Fibroblast of upper back skin (primary cell): ENCODE data around the gene SLIT3.

ENCODE experiments used
- DNase-seq: peaks from one replicate; pipeline ENCODE4 v3.0.0-alpha.2; 2013

SLIT3 gene

DNA sequence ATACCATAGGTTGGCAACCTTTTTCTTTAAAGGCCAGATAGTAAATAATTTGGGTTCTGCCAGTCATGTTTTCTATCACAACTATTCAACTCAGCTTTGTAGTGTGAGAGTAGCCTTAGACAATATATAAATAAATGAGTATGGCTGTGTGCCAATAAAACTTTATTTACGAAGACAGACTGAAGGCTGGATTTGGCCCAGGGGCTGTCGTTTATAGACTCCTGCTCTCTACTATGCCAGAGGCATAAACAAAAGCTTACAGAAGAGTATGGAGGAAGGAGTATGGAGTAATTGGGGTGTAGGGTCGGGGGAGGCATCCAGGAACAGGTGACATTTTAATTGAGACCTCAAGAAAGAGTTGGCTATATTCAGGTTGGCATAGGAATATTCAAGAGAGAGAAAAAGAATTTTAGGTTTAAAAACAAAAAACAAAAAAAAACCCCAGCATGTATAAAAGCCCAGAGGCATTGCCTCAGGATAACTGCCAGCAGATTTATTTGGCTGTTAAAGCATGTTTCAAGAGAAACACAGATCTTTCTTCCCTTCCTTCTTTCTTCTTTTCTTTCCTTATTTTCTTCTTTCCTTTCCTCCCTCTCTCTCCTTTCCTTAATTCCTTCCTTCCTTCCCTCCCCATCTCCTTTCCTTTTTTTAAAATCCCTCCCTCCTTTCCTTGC lies 39.9 kb downstream of the SLIT3 start:
- no peak for DNase-seq

GRCh38 chr5:169258372-169259000 lies 42.5 kb downstream of the SLIT3 start:
- DNase-seq = peak; percentile 78

DNA sequence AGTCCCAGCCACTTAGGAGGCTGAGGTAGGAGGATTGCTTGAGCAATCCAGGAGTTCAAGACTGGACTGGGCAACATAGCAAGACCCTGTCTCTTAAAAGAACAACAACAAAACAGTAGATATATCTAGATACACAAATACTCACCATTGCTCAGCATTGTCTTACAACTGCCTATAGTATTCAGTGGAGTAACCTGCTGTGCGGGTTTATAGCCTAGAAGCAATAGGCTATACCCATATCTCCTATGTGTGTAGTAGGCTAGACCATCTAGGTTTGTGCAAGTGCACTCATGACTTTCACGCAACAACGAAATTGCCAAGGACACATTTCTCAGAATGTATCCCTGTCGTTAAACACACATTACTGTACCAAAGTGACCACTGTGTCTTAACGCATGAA lies 44.7 kb downstream of the SLIT3 start:
- DNase-seq = no peak

- no peak for DNase-seq
Observed at GRCh38 chr5:169253071-169253470, 47.9 kb downstream of the SLIT3 start.

- peak; percentile 74 for DNase-seq
Observed at GRCh38 chr5:169251333-169252084, 49.4 kb downstream of the SLIT3 start.

DNA sequence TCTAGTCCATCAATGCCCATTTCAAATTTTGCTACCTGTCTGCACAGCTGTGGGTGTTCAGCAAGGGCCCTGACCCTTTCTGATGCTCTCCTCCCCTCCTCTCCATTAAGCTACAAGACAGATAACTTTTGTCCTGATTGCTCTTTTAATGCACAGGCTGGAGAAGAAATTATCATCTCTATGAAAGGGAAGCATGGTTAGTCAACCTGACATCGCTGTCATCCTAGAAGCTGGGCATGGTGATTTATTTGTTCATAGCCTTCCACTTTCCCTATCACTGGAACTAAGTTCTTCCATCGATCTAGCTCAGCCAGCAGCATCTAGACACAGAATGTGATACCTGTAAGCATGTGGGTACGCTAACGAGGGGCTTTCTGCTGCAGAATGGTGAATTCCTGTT lies 50.1 kb downstream of the SLIT3 start:
- no peak for DNase-seq

DNA sequence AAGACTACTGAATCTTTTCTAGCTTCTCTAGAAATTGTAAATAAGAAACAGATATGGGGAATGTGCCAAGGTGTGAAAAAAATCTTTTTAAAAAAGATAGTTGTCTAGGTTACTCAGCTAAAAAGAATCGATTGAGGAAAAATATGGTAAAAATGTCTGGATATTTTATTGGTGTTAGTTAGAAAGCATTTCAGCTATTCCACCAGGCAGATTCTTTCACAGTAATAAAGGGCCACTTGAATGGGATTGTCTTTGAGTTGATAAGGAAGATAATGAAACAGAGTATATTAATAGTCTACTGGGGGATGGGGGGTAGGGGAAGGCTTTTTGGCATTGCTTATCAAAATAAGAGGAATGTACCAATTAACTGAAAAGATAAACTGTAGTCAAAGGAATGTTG lies 51.9 kb downstream of the SLIT3 start:
- DNase-seq = peak; percentile 69

DNA sequence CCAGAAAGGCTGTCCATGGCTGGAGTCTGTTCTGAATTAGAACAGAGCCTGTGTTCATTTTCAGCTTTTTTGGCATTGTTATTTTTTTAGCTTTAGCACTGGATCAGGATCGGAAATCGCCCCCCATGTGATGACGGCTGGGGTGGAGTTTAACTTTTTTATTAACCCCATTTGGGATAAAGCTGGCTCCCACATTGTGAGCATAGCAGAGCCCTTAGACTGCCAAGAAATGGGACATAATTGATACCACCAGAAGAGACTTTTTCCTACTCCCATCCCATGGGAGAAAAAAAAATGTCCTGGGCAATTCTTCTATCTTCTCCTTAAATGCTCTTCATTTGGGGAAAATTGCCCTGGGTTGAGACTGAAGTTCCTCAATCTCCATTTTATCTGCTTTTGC lies 52.4 kb downstream of the SLIT3 start:
- peak; percentile 87 for DNase-seq

DNA sequence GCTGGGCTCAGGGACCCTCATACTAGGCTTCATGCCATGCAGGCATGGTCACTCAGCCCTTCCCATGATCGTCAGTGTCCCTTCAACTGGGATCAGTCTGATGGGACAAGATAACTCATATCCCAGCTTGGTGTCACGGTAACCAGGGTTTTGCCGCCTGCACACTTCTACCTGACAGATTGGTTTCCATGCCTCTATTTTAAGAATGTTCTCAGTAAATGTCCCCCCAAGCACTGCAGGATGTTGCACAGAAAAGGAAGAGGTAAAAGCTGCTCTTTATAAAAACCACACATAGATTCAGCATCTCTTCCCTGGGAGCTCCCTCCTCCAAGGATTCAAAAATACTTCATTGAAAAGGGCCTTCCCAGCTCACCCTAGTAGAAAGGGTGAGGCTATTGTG lies 56.1 kb downstream of the SLIT3 start:
- no peak for DNase-seq

GRCh38 chr5:169243651-169244422 lies 57.1 kb downstream of the SLIT3 start:
- DNase-seq = no peak

DNA sequence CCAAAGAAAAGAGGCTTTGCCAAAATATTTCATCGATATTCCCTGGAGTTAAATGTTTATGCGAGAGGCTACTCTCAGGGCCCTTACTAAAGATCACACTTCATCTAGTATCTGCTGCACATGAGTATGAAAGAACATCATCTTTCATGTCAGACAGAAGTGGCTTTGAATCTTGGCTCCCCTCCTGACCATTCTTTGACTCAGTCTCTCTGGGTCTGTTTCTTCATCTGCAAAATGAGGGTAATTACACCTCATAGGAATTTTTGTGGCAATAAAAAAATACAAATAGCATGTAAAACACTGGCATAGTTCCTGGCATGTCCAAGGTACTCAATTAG lies 58.1 kb downstream of the SLIT3 start:
- no peak for DNase-seq

DNA sequence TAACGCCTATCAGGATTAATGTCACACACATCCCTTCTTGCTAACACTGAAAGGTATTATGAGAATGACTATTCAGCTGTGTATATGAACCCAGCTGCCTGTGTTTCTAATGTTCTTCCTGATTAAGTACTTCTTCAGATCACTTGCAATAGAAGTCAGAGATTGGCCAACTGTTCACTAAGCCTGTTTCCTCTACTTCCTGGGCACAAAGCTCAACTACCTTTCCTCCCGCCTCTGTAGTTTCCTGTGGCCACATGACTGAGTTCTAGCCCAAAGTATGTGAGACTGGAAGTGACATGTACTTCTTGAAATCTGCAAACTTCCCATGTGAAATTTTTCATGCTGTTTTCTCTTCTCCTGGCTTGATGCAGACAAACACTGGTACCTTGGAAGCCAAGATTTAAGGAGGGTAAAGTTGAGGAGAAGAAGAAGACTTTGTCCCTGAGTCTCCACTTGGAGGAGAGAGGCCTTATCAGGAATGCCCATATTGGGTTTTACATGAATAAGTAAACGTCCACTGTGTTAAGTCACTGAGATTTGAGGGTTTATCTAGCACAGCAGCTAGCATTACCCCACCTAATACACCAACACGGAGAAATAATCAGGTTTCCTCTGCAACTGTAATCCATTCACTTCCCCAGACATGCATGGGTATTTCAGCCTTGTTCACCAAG lies 58.6 kb downstream of the SLIT3 start:
- DNase-seq = no peak

- DNase-seq = peak; percentile 84
Observed at GRCh38 chr5:169229342-169229892, 71.5 kb downstream of the SLIT3 start.

GRCh38 chr5:169226895-169227294 lies 74.0 kb downstream of the SLIT3 start:
- DNase-seq = no peak

DNA sequence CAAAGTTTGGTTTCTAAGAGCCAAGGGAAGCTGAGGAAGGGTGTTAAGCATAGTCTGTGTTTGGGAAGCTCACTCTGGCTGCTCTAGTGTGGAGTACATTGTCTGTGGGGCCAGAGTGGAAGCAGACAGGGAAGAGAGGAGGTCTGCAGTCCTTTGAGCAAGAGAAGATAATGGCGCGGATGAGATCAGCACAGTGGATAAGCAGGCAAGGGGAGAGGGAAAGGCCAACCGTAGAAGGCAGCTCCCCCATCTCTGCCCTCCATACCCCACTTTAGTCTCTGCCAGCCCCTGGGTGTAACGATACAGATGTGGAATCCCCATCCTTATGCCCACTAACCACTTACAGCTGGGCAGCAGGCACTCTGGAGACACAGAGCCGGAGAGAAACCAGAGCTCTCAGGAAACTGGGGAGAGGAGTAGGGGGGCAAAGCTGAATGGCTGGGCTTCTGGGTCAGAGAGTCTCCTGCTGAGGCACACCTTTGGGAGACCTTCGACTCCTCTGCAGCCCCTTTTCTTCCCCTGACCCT lies 75.0 kb downstream of the SLIT3 start:
- DNase-seq = no peak

GRCh38 chr5:169223595-169223953 lies 77.4 kb downstream of the SLIT3 start:
- DNase-seq = peak; percentile 80

DNA sequence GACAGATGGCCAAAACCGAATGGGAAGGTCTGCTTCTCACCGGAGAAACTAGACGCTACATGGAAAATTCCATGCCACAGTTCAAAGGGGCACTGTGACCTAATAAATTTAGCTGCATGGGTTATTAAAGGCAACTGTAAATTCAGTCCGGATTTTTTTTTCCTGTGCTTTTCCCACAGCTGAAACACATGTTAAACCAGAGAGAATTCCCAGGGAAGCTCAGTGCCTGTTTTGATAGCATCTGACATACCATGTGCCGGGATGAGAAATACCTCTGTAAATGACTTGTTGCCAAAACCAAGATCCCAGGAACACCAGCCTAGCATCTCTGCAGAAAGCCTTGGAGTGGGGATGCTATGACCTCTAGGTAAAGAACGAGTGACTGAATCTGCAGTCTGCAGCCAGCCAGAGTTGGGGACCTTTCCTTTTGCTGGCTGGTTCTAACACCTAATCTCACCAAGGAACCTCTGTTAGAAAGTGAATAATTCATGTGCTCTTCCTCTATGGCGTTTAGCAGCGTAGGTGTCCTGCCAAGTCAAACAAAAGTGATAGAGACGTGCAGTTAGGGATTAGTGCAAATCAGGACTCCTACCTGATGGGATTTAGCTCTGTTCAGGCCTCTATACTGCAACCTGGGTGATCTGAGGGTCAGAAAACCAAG lies 77.9 kb downstream of the SLIT3 start:
- DNase-seq = peak; percentile 62

GRCh38 chr5:169221519-169221918 lies 79.4 kb downstream of the SLIT3 start:
- DNase-seq = no peak

DNA sequence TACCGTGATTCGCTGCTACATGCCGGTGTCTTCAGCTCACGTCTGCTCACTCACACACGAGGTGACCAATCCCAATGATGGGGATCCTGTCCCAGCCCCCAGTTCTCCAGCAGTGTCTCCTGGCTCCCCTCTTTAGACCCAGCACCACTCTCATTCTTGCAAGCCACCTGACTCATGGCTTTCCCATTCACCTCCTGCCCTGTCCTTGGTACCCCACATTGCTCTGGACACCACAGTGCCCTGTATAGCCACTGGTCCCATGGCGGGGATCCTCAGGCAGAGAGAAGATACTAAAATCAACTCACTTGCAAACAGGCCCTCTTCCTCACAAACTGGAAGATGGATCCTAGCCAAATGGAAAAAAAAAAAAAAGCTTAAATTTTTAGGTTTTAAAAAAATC lies 81.0 kb downstream of the SLIT3 start:
- no peak for DNase-seq

- no peak for DNase-seq
Observed at GRCh38 chr5:169219351-169219750, 81.6 kb downstream of the SLIT3 start.

- DNase-seq = peak; percentile 37
Observed at GRCh38 chr5:169218861-169219260, 82.1 kb downstream of the SLIT3 start.

DNA sequence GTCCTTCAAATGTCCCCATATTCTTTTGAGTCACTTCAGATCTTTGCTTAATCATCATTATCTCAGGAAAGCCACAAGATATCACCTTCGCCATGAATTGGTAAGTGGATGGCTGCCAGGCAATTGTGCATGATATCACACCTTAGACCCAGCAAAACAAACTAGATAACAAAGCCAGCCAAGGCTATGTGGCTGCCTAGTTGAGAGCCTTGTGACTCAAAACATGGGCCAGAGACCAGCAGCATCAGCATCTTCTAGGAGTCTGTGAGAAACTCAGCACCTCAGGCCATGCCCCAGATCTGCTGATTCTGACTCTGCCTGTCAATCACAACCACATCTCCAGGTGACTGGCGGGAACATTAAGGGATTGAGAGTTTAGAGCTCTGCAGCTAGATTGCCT lies 82.8 kb downstream of the SLIT3 start:
- no peak for DNase-seq
